AG04449 (cell line): ENCODE data around the gene ARHGAP32.

Experiments
- CTCF ChIA-PET: fragments of 350-600 bp; formaldehyde crosslinking; extraction: SDS; loops from one replicate; lab custom pipeline; 2021; ENCODE audit warnings: antibody characterized with exemption; lab: Yijun Ruan, JAX
- POLR2A ChIA-PET: fragments of 400-600, 350-600 bp; formaldehyde crosslinking; extraction: SDS; loops from one replicate; lab custom pipeline; 2020; ENCODE audit warnings: antibody characterized with exemption, inconsistent platforms; lab: Yijun Ruan, JAX
- DNase-seq: peaks from one replicate; pipeline ENCODE4 v3.0.0-alpha.2; 2010; ENCODE audit warnings: low read depth, low spot score
- H3K4me3 ChIP-seq: 2 replicates; pipeline ENCODE4 v1.5.1; 2011; ENCODE audit warnings: low read depth, mild to moderate bottlenecking, control low read depth, low read length
- CTCF ChIP-seq: IDR thresholded peaks from one replicate; pipeline ENCODE4 v1.5.1; 2011; ENCODE audit warnings: mild to moderate bottlenecking, moderate library complexity, low read length, control low read depth, inconsistent platforms; ENCODE audit not compliant: insufficient read depth; ENCODE audit errors: missing control alignments

ARHGAP32 gene

GRCh38 chr11:128970598-128971190 lies 221.4 kb downstream of the ARHGAP32 start:
- DNase-seq, result no peak
- ChIA-PET POLR2A (no interaction called here), CTCF (interaction anchor here (1.3 to 1.8 kb wide), 3 partner anchors 14 to 86 kb away, joined by 3 to 6 read pairs (median 5); no protein-coding TSS in a partner anchor)
- no peak for TF ChIP-seq CTCF
- no peak overlapping the region for H3K4me3 ChIP-seq

- no peak for DNase-seq
- H3K4me3 ChIP-seq, result no peak overlapping the region
- ChIA-PET CTCF (interaction anchor here (2.0 kb wide), 1 partner anchor 12 kb away, joined by 6 read pairs; no protein-coding TSS in a partner anchor), POLR2A (no interaction called here)
- TF ChIP-seq CTCF, result no peak
These were observed 223.2 kb downstream of the ARHGAP32 start for GRCh38 chr11:128968916-128969315.

- POLR2A ChIA-PET, result interaction anchor here (0.6 kb wide), 1 partner anchor 830 kb away, joined by 3 read pairs; no protein-coding TSS in a partner anchor
- TF ChIP-seq CTCF, result no peak
- H3K4me3 ChIP-seq, result no peak overlapping the region
- no peak for DNase-seq
- CTCF ChIA-PET, result interaction anchor here (1.6 to 2.0 kb wide), 2 partner anchors 11 to 83 kb away, joined by 6 to 7 read pairs; no protein-coding TSS in a partner anchor
These were observed 224.5 kb downstream of the ARHGAP32 start for GRCh38 chr11:128967578-128967977.

GRCh38 chr11:128965485-128965884 lies 226.6 kb downstream of the ARHGAP32 start:
- CTCF ChIA-PET, result interaction anchor here (1.5 to 1.6 kb wide), 2 partner anchors 9 kb away, joined by 4 to 6 read pairs; no protein-coding TSS in a partner anchor
- H3K4me3 ChIP-seq, result no peak overlapping the region
- TF ChIP-seq CTCF, result no peak
- POLR2A ChIA-PET, result no interaction called here
- DNase-seq, result no peak

GRCh38 chr11:128964463-128964930 lies 227.6 kb downstream of the ARHGAP32 start:
- ChIA-PET CTCF (interaction anchor here (0.6 to 1.6 kb wide), 3 partner anchors 10 to 80 kb away, joined by 3 to 7 read pairs (median 4); no protein-coding TSS in a partner anchor), POLR2A (no interaction called here)
- TF ChIP-seq CTCF, result no peak
- H3K4me3 ChIP-seq, result no peak overlapping the region
- no peak for DNase-seq

- ChIA-PET CTCF (interaction anchor here (0.6 to 11.1 kb wide), 4 partner anchors 11 to 80 kb away, joined by 3 to 488 read pairs (median 6); partner anchors contain the start of gene KCNJ5), POLR2A (no interaction called here)
- no peak for DNase-seq
- no peak overlapping the region for H3K4me3 ChIP-seq
- TF ChIP-seq CTCF, result no peak
These were observed 228.3 kb downstream of the ARHGAP32 start for GRCh38 chr11:128963744-128964325.
